K562 treated with DMSO at 1 percent for 24 hours (cell line): ENCODE measurements around the gene POTED. TPM values are rescaled to one million over a fixed set of nuclear protein-coding genes. Genes with fewer than 3 reads are reported as not detected.

ENCODE experiments used
- total RNA-seq: library from RNA; unstranded; fragments of 300-600 nt; gene quantifications from 2 replicates; pipeline ENCODE4 v1.2.3, GENCODE V29; 2022; ENCODE audit warnings: low read depth; ENCODE audit not compliant: insufficient read depth

Gene POTED
- not detected in 2 replicates for total RNA-seq

GRCh38 chr21:13609477-13609876 is at the start of gene POTED:
POTED (plus strand) TSS chr21:13609777; CDS start chr21:13610229, 452 bp downstream.

